HepG2 (cell line): ENCODE measurements around the gene PIBF1. TPM values are rescaled to one million over a fixed set of nuclear protein-coding genes. Genes with fewer than 3 reads are reported as not detected.

Experiments
- ATAC-seq: fragments of 200-7000 bp; cut with Tn5 transposase; 3 replicates; pipeline ENCODE4 v1.9.1; 2020; ENCODE audit warnings: mild to moderate bottlenecking, moderate library complexity
- BruUV-seq: library from RNA; stranded (reverse); fragments of 400-500 nt; replicated peaks from 2 replicates; lab custom pipeline; 2021; lab: Mats Ljungman, UMichigan
- CTCF ChIA-PET: fragments of 300-600 bp; formaldehyde crosslinking; extraction: SDS; loops from one replicate; lab custom pipeline; 2021; ENCODE audit warnings: low total read pairs, inconsistent platforms, low intra/inter-chr PET ratio; lab: Yijun Ruan, JAX
- POLR2A ChIA-PET: fragments of 350-600 bp; sonication (Branson Sonifier 250); formaldehyde crosslinking; loops from one replicate; lab custom pipeline; 2020; ENCODE audit warnings: antibody characterized with exemption, inconsistent platforms; lab: Yijun Ruan, JAX
- DNase-seq: peaks from one replicate; pipeline ENCODE4 v3.0.0-alpha.2; 2015; ENCODE audit warnings: low spot score
- FAIRE-seq: peaks from 3 replicates; lab custom pipeline; 2011; peaks lifted over from hg19 to GRCh38; lab: Jason Lieb, UNC
- H2AFZ ChIP-seq: one replicate; pipeline ENCODE4 v1.6.1; 2011; ENCODE audit warnings: low read length, inconsistent platforms
- H3K27ac ChIP-seq: fragments of 300-600 bp; 3 replicates; pipeline ENCODE4 v1.8.0; 2011; ENCODE audit warnings: mixed run types, mild to moderate bottlenecking, mixed read lengths, low read length, inconsistent platforms; ENCODE audit not compliant: insufficient read depth; ENCODE audit errors: extremely low read length
- H3K27me3 ChIP-seq, 2 experiments: fragments of 200-600 bp in 1 of 2; 2 replicates in 1 of 2; 3 replicates in 1 of 2; pipeline versions ENCODE4 v1.6.0 to v1.8.0; 2011; ENCODE audit warnings: low read length in 2 of 2, mild to moderate bottlenecking in 2 of 2, moderate library complexity in 2 of 2, inconsistent platforms in 1 of 2; ENCODE audit not compliant: insufficient read depth in 2 of 2, control insufficient read depth in 1 of 2
- H3K36me3 ChIP-seq, 2 experiments: fragments of 200-600 bp in 1 of 2; replicated peaks in 1 of 2; 2 replicates in 1 of 2; 3 replicates in 1 of 2; pipeline versions ENCODE4 v1.5.1 to v1.8.0; 2011; ENCODE audit warnings: low read length in 2 of 2, inconsistent platforms in 1 of 2; ENCODE audit not compliant: insufficient read depth in 2 of 2, control insufficient read depth in 1 of 2
- H3K4me1 ChIP-seq: 2 replicates; pipeline ENCODE4 v1.5.1; 2012; ENCODE audit warnings: low read length, inconsistent platforms; ENCODE audit not compliant: insufficient read depth
- H3K4me2 ChIP-seq: 2 replicates; pipeline ENCODE4 v1.6.0; 2011; ENCODE audit warnings: low read depth, low read length, inconsistent platforms
- H3K4me3 ChIP-seq, 3 experiments: fragments of 200-600 bp in 1 of 3; sonication (generic), shearing (Covaris generic) in 1 of 3; replicated peaks in 1 of 3; 2 replicates each; pipeline ENCODE4 v1.5.1; 2011 to 2016; ENCODE audit warnings: low read length in 3 of 3, inconsistent platforms in 2 of 3, low read depth in 2 of 3, mild to moderate bottlenecking in 2 of 3, control low read depth in 1 of 3, mixed read lengths in 1 of 3; ENCODE audit not compliant: insufficient read depth in 1 of 3
- H3K79me2 ChIP-seq: one replicate; pipeline ENCODE4 v1.6.1; 2011; ENCODE audit warnings: low read length, inconsistent platforms; ENCODE audit not compliant: insufficient read depth
- H3K9ac ChIP-seq: 2 replicates; pipeline ENCODE4 v1.6.0; 2011; ENCODE audit warnings: mild to moderate bottlenecking, low read depth, low read length, inconsistent platforms; ENCODE audit not compliant: insufficient read depth
- H3K9me3 ChIP-seq: 2 replicates; pipeline ENCODE4 v1.5.1; 2012; ENCODE audit warnings: mild to moderate bottlenecking, low read length
- H4K20me1 ChIP-seq: 2 replicates; pipeline ENCODE4 v1.6.0; 2011; ENCODE audit warnings: inconsistent platforms, mild to moderate bottlenecking, low read length, moderate library complexity; ENCODE audit not compliant: insufficient read depth
- CBX2 ChIP-seq, 2 experiments: fragments of 200-600 bp in 1 of 2; sonication (generic); formaldehyde crosslinking in 1 of 2; IDR thresholded peaks; 2 replicates each; pipeline versions ENCODE4 v1.7.0 to v1.8.1; 2018 to 2022; ENCODE audit warnings: low read depth in 2 of 2, low read length in 1 of 2, mild to moderate bottlenecking in 1 of 2, missing genetic modification reagents in 1 of 2
- MYPOP ChIP-seq: sonication (generic); formaldehyde crosslinking; IDR thresholded peaks from 2 replicates; pipeline ENCODE4 v1.8.1; 2023; ENCODE audit warnings: mild to moderate bottlenecking, moderate library complexity, missing genetic modification reagents
- RERE ChIP-seq: IDR thresholded peaks from 2 replicates; pipeline ENCODE4 v1.6.1; 2016; ENCODE audit warnings: low read depth, missing genetic modification reagents, missing compliant biosample characterization
- ZBTB2 ChIP-seq: sonication (generic); formaldehyde crosslinking; IDR thresholded peaks from 2 replicates; pipeline ENCODE4 v1.8.0; 2022; ENCODE audit warnings: low read depth, missing genetic modification reagents
- ZNF33B ChIP-seq: sonication (generic); formaldehyde crosslinking; IDR thresholded peaks from 2 replicates; pipeline ENCODE4 v1.5.1; 2020; ENCODE audit warnings: mild to moderate bottlenecking, missing genetic modification reagents
- ZNF44 ChIP-seq: sonication (generic); formaldehyde crosslinking; IDR thresholded peaks from 2 replicates; pipeline ENCODE4 v1.5.1; 2020; ENCODE audit warnings: mild to moderate bottlenecking, missing genetic modification reagents
- ZNF441 ChIP-seq: sonication (generic); formaldehyde crosslinking; IDR thresholded peaks from 2 replicates; pipeline ENCODE4 v1.7.0; 2021; ENCODE audit warnings: missing genetic modification reagents, borderline replicate concordance
- WGBS: methylation state at CpG from one replicate; pipeline ENCODE4 v1.1.6; 2017; ENCODE audit warnings: low lambda C conversion rate; 5-methylcytosine and 5-hydroxymethylcytosine counted together
- in situ Hi-C: cut with HindIII; loops from 2 replicates; pipeline ENCODE4 v1.10.0; 2017; ENCODE audit warnings: low pct_unique_long_range_greater_than_20kb; ENCODE audit not compliant: extremely low pct_ligation_motif_present
- intact Hi-C: fragments of 100-400 bp; cut with micrococcal nuclease; formaldehyde crosslinking; loops from one replicate; pipeline ENCODE4 v1.10.0; 2022; ENCODE audit not compliant: unreplicated experiment
- polyA plus RNA-seq, 8 experiments: library from polyadenylated mRNA; depleted of rRNA in 3 of 8; stranded (reverse) in 7 of 8; unstranded in 1 of 8; fragments of >200 nt; fragmentation: Illumina TruSeq in 4 of 8; extraction: Trizol in 4 of 8; gene quantifications; 2 replicates each; pipeline versions ENCODE4 v1.2.1 to v1.2.3, GENCODE V29; 2011 to 2016; ENCODE audit warnings: low read depth in 4 of 8, missing spikeins in 1 of 8, mixed read lengths in 1 of 8; ENCODE audit not compliant: insufficient read depth in 1 of 8
- total RNA-seq, 5 experiments: library from RNA; depleted of rRNA; stranded (reverse); fragments of >200 nt; fragmentation: Illumina TruSeq; extraction: Trizol; gene quantifications; 2 replicates each; pipeline ENCODE4 v1.2.3, GENCODE V29; 2016; ENCODE audit warnings: low read depth in 1 of 5

The PIBF1 gene
- total and polyA plus RNA-seq, 2 of the 13 experiments (the other 11 are each of a cell fraction or from before 2014, with no cell fraction given) = 4.2 to 15.8 TPM

- intact Hi-C loops (no loop called here), in situ Hi-C loops (no loop called here)
- WGBS = 96% methylated on average over 2 of the region's 2 CpGs
- no peak for TF ChIP-seq ZNF44 (CRISPR knock-in tag)
- no peak for TF ChIP-seq ZNF33B (CRISPR knock-in tag)
- TF ChIP-seq MYPOP (CRISPR knock-in tag) = no peak
- no peak for TF ChIP-seq CBX2 (IDR thresholded peaks at IDR 0.05; ENCODE audit: low read depth, low read length)
- no peak for TF ChIP-seq CBX2 (CRISPR knock-in tag; IDR thresholded peaks at IDR 0.05; ENCODE audit: low read depth)
- no peak for TF ChIP-seq ZNF441 (CRISPR knock-in tag)
- no peak for DNase-seq
- Histone ChIP-seq H3K27me3 (no peaks in the 10 kb centered on the region), H3K27ac (no peak overlapping the region), H3K36me3 (peaks cover 9 to 84% of the 10 kb centered on the region in 2 experiments), H4K20me1 (no peaks in the 10 kb centered on the region), H2AFZ (no peak overlapping the region), H3K4me3 (no peak overlapping the region), H3K9ac (no peak overlapping the region), H3K4me1 (peaks cover 1% of the 10 kb centered on the region), H3K4me2 (no peak overlapping the region), H3K9me3 (no peaks in the 10 kb centered on the region), H3K79me2 (peaks cover 5% of the 10 kb centered on the region)
- ChIA-PET CTCF (no interaction called here), POLR2A (no interaction called here)
- BruUV-seq = no TSS peak
- FAIRE-seq = no peak
- no peak for ATAC-seq
Measured at GRCh38 chr13:72774019-72774418, 7.9 kb upstream of the PIBF1 start.

- DNase-seq = no peak
- peak overlapping the region; percentile 73 to 91 (median 89) for H3K4me3 ChIP-seq
- no peak for ATAC-seq
- in situ Hi-C loops (no loop called here), intact Hi-C loops (no loop called here)
- H3K27me3 ChIP-seq = no peaks in the 10 kb centered on the region; a peak in 1 of 5 replicates
- peaks cover 5 to 14% of the 10 kb centered on the region in 2 experiments for H3K36me3 ChIP-seq
- no peaks in the 10 kb centered on the region for H3K9me3 ChIP-seq
- H3K79me2 ChIP-seq = peaks cover 63% of the 10 kb centered on the region
- WGBS = 2% methylated on average over 7 of the region's 7 CpGs
- ChIA-PET CTCF (no interaction called here), POLR2A (no interaction called here)
- H3K4me2 ChIP-seq = peak overlapping the region; percentile 82
- peaks cover 35% of the 10 kb centered on the region for H3K4me1 ChIP-seq
- peak overlapping the region; percentile 79 for H3K9ac ChIP-seq
- peak overlapping the region; percentile 61 for H3K27ac ChIP-seq
- no peak for FAIRE-seq
- H4K20me1 ChIP-seq = no peaks in the 10 kb centered on the region
- BruUV-seq = no TSS peak
- H2AFZ ChIP-seq = no peak overlapping the region
- TF ChIP-seq RERE (CRISPR knock-in tag) (no peak), ZBTB2 (CRISPR knock-in tag) (no peak)
Measured at GRCh38 chr13:72782717-72783116, 784 bp downstream of the PIBF1 start.
